Pancreas (tissue), 10 donors: Measurements from ENCODE around the gene TLR9. TPM values are rescaled to one million over a fixed set of nuclear protein-coding genes. Genes with fewer than 3 reads are reported as not detected.

Experiments
- ATAC-seq, 4 donors: fragments of 200-7000 bp; cut with Tn5 transposase; one replicate each; pipeline versions ENCODE4 v1.8.0 to v1.9.1; 2020; ENCODE audit warnings: mild to moderate bottlenecking in 4 of 4, moderate library complexity in 4 of 4
- DNase-seq, 6 donors: peaks; one replicate each; pipeline ENCODE4 v3.0.0-alpha.2; 2020
- FAIRE-seq: peaks from 2 replicates; lab custom pipeline; 2012; peaks lifted over from hg19 to GRCh38; lab: Jason Lieb, UNC
- H3K27ac ChIP-seq, 4 donors: fragments of 200-600 bp; sonication (generic); 1 replicate in 3 of 4; 2 replicates in 1 of 4; pipeline versions ENCODE4 v1.5.0 to v1.8.0; 2020
- H3K27me3 ChIP-seq, 4 donors: fragments of 200-600 bp; one replicate each; pipeline ENCODE4 v1.8.0; 2021
- H3K36me3 ChIP-seq, 3 donors: fragments of 200-600 bp; sonication (generic) in 1 of 3; one replicate each; pipeline versions ENCODE4 v1.5.0 to v1.8.0; 2020 to 2021
- H3K4me1 ChIP-seq, 3 donors: fragments of 200-600 bp; one replicate each; pipeline ENCODE4 v1.8.0; 2021
- H3K4me3 ChIP-seq, 4 donors: fragments of 200-600 bp; sonication (generic) in 2 of 4; one replicate each; pipeline versions ENCODE4 v1.5.0 to v1.8.0; 2020 to 2021
- H3K9me3 ChIP-seq, 4 donors: fragments of 200-600 bp; one replicate each; pipeline ENCODE4 v1.8.0; 2021
- WGBS, 2 donors: extraction: QIAGEN DNeasy Blood & Tissue Kit; methylation state at CpG; one replicate each; pipeline ENCODE4 v1.1.7; 2013; 5-methylcytosine and 5-hydroxymethylcytosine counted together
- intact Hi-C, 3 donors: fragments of 100-400 bp; cut with DNase I; formaldehyde crosslinking; loops; one replicate each; pipeline versions ENCODE4 v1.11.1 to v1.14.2; 2022
- polyA plus RNA-seq, 2 donors: library from polyadenylated mRNA; stranded (reverse); fragments of 200-250 nt; gene quantifications; one replicate each; pipeline ENCODE4 v1.2.3, GENCODE V29; 2013
- total RNA-seq, 6 donors: library from RNA; stranded (reverse); fragmentation: NEBNext Ultra II Directional in 4 of 6; extraction: Animal tissue kit (Norgen Biotek cat#: 25700) in 4 of 6; gene quantifications; one replicate each; pipeline versions ENCODE4 v1.2.1 to v1.2.4, GENCODE V29; 2021 to 2023
- TF ChIP-seq, protein P1 (sequence below), 4 donors: fragments of 200-600 bp; sonication (generic) in 3 of 4; IDR thresholded peaks; one replicate each; pipeline versions ENCODE4 v1.5.0 to v1.8.0; 2021; ENCODE audit warnings: antibody characterized with exemption in 4 of 4
- donor health status: healthy with polysubstance abuse.
- donor health status: DM: no; HTN: no; CAD: no; lungs with moderate emphysema.
- donor health status: DM: no; HTN: no; CAD: no.
- donor health status: control.
- donor health status: control.
- donor health status: Bipolar disorder and iron deficiency.
- donor health status: DM: yes; HTN: yes; CAD: no.
- donor health status: DM: no; HTN: no; CAD: no.
- donor health status: DM: no; HTN: no; CAD: no.
- donor health status: DM: yes; HTN: yes; CAD: no.

TLR9 gene
- total and polyA plus RNA-seq, 8 donors, result 0.03 to 0.47 (median 0.05) TPM; not detected in 2

DNA sequence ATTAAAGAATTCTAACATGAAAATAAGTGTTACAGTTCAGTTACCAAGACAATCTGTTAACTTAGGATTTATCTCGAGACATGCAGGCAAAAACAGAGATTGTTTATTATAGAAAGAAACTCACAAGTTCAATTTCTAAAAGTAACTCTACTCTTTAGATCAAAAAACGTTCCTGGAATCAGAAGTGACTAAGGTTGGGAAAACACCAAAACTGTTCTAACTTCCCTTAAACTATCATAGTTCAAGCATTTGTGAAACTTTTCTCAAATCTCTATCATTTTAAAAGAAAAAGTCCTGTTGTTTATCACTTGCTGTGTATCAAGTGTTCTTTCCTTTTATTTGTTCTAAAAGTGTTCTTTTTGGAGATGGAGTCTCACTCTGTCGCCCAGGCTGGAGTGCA lies 44.3 kb upstream of the TLR9 start:
- 58 to 59% methylated on average over 3 of the region's 3 CpGs for WGBS, 2 donors
- H3K36me3 ChIP-seq, result peaks cover 0 to 40% (median 36%) of the 10 kb centered on the region in 3 donors

DNA sequence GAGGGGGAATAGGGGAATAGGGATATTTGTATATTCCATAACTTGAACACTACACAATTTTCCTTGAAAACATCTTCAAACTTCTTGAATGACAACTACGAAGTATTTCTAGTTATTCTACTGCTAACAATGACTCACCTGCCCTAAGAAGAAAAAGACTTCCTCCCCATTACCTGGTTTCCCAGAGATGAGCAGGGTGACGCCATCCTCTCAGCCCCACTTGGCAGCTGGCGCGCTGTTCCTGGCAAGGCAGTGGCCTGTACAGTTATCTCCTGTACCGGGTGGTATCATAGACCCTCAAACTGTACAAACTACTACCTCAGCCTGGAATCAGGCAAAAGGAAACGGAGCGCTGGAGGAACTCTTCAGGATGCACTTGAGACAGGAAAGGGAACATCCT lies 42.6 kb upstream of the TLR9 start:
- ATAC-seq (no peak), DNase-seq (no peak), FAIRE-seq (no peak)
- intact Hi-C loops, result no loop called here
- Histone ChIP-seq H3K9me3 (no peaks in the 10 kb centered on the region), H3K27ac (no peak overlapping the region), H3K27me3 (no peaks in the 10 kb centered on the region), H3K36me3 (peaks cover 0 to 55% (median 41%) of the 10 kb centered on the region in 3 donors), H3K4me3 (no peak overlapping the region), H3K4me1 (peaks cover 4 to 30% (median 14%) of the 10 kb centered on the region in 3 donors)
- WGBS, 2 donors, result 89 to 94% methylated on average over 7 of the region's 7 CpGs
- TF ChIP-seq, protein P1, sequence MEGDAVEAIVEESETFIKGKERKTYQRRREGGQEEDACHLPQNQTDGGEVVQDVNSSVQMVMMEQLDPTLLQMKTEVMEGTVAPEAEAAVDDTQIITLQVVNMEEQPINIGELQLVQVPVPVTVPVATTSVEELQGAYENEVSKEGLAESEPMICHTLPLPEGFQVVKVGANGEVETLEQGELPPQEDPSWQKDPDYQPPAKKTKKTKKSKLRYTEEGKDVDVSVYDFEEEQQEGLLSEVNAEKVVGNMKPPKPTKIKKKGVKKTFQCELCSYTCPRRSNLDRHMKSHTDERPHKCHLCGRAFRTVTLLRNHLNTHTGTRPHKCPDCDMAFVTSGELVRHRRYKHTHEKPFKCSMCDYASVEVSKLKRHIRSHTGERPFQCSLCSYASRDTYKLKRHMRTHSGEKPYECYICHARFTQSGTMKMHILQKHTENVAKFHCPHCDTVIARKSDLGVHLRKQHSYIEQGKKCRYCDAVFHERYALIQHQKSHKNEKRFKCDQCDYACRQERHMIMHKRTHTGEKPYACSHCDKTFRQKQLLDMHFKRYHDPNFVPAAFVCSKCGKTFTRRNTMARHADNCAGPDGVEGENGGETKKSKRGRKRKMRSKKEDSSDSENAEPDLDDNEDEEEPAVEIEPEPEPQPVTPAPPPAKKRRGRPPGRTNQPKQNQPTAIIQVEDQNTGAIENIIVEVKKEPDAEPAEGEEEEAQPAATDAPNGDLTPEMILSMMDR (IDR thresholded peaks at IDR 0.05), result no peak

More for the DNA sequence above, 44.3 kb upstream of the TLR9 start:
- Histone ChIP-seq H3K27ac (peak overlapping the region in 2 of 4 donors; percentile 28 to 48), H3K9me3 (no peaks in the 10 kb centered on the region), H3K27me3 (no peaks in the 10 kb centered on the region), H3K4me1 (peaks cover 4 to 35% (median 14%) of the 10 kb centered on the region in 3 donors), H3K4me3 (no peak overlapping the region)
- TF ChIP-seq, protein P1 (IDR thresholded peaks at IDR 0.05), result no peak
- FAIRE-seq (no peak), DNase-seq (no peak), ATAC-seq (no peak)
- intact Hi-C loops, result loop anchor here in 1 of 3 donors (10.0 kb wide), 1 partner anchor 45 kb away; the partner anchor contains the start of gene TLR9

DNA sequence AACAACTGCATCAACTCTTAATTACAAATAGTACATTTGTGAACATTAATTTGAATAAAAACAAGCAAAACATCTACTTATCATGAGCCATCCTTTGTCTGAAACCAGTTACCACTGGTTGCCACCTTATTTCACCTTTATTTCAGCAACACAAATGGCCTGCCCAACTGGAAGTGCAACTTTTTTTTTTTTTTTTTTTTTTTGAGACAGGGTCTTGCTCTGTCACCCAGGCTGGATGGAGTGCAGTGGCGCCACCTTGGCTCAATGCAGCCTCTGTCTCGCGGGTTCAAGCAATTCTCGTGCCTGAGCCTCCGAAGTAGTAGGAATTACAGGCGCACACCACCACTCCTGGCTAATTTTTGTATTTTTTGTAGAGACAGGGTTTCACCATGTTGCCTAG lies 39.9 kb upstream of the TLR9 start:
- WGBS, 2 donors, result 88 to 93% methylated on average over 6 of the region's 6 CpGs
- TF ChIP-seq, protein P1 (IDR thresholded peaks at IDR 0.05), result no peak
- H3K36me3 ChIP-seq, result peaks cover 0 to 81% (median 43%) of the 10 kb centered on the region in 3 donors
- H3K27ac ChIP-seq, result no peak overlapping the region
- H3K9me3 ChIP-seq, result no peaks in the 10 kb centered on the region
- no peak for DNase-seq
- intact Hi-C loops, result no loop called here
- H3K27me3 ChIP-seq, result no peaks in the 10 kb centered on the region
- H3K4me1 ChIP-seq, result peaks cover 3 to 8% (median 7%) of the 10 kb centered on the region in 3 donors
- FAIRE-seq, result no peak
- ATAC-seq, result peak in 1 of 4 donors; percentile 23
- H3K4me3 ChIP-seq, result no peak overlapping the region

DNA sequence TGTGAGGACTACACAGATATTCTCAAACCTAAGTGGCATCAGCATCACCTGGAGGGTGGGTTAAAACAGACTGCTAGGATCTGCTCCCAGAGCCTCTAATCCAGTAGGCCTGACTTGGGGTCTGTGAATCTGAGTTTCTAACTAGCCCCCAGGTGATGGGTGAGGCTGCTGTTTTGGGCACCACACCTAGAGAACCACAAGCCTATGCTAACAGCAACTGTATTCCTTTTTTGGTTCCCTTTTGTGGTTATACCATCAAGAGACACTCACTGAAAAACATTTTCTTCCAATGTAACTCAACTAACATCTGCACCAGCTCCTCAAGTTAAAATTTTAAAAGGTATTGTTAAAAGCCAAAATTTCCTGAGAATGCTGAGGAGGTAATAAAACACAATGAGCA lies 37.0 kb upstream of the TLR9 start:
- no peak overlapping the region for H3K4me3 ChIP-seq

DNA sequence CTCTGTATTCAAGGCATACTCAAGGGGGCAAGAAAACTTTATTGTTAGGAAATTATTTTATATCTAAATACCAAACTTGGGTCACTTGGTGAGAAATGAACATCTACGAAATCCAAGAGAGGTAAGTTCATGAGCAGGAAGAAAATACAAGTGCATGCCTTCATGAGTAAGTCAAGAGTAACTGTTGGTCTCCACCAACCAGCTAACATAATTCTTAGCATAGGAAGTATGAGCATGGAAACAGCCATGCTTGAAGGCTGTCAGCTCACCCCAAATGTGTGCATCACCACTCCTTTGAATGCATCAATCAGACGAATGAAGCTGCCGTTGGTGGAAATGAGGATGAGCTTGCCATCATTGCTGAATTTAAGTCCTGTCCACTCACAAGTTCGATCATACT lies 34.0 kb upstream of the TLR9 start:
- DNase-seq, result no peak
- FAIRE-seq, result no peak
- WGBS, 2 donors, result 87 to 89% methylated on average over 4 of the region's 4 CpGs
- TF ChIP-seq, protein P1 (IDR thresholded peaks at IDR 0.05), result no peak
- no peak for ATAC-seq
- intact Hi-C loops, result no loop called here
- H3K4me1 ChIP-seq, result no peaks in the 10 kb centered on the region
- H3K4me3 ChIP-seq, result no peak overlapping the region
- H3K9me3 ChIP-seq, result no peaks in the 10 kb centered on the region
- no peak overlapping the region for H3K27ac ChIP-seq
- no peaks in the 10 kb centered on the region for H3K27me3 ChIP-seq
- H3K36me3 ChIP-seq, result peaks cover 7 to 81% (median 36%) of the 10 kb centered on the region in 3 donors

More for the DNA sequence above, 37.0 kb upstream of the TLR9 start:
- ATAC-seq, result no peak
- Histone ChIP-seq H3K27ac (no peak overlapping the region), H3K36me3 (peaks cover 0 to 92% (median 43%) of the 10 kb centered on the region in 3 donors), H3K9me3 (no peaks in the 10 kb centered on the region), H3K4me1 (no peaks in the 10 kb centered on the region), H3K27me3 (no peaks in the 10 kb centered on the region)
- intact Hi-C loops, result no loop called here
- no peak for DNase-seq
- TF ChIP-seq, protein P1 (IDR thresholded peaks at IDR 0.05), result no peak
- no peak for FAIRE-seq
